Activated CD8-positive, alpha-beta memory T cell treated with anti-CD3 and anti-CD28 coated beads, Interleukin-2, amount 10 ng/mL, durations not matched to agents 7 days and 5 days (primary cell): ENCODE results near the gene SULT1A1. TPM values are rescaled to one million over a fixed set of nuclear protein-coding genes. Genes with fewer than 3 reads are reported as not detected.
"Not testable (repeated sequence)": the region's sequence is repeated elsewhere in the genome, so short reads cannot be mapped to it uniquely, and the experiment has no call there.

Experiments used
- ATAC-seq: fragments of 150-1000 bp; cut with Tn5 transposase; one replicate; pipeline ENCODE4 v1.10.0; 2021; ENCODE audit warnings: moderate library complexity
- CTCF ChIA-PET: fragments of 350-600 bp; sonication (Branson Sonifier 250); formaldehyde crosslinking; loops from one replicate; lab custom pipeline; 2021; ENCODE audit warnings: antibody characterized with exemption; lab: Charles Lee
- DNase-seq: peaks from one replicate; pipeline ENCODE4 v3.0.0-alpha.2; 2020
- H3K27ac Mint-ChIP-seq: one replicate; pipeline ENCODE4 v1.8.0; 2021; ENCODE audit warnings: mild to moderate bottlenecking, mixed read lengths
- H3K27me3 Mint-ChIP-seq: one replicate; pipeline ENCODE4 v1.8.0; 2021; ENCODE audit warnings: mixed read lengths
- H3K36me3 Mint-ChIP-seq: one replicate; pipeline ENCODE4 v1.8.0; 2021; ENCODE audit warnings: mild to moderate bottlenecking, mixed read lengths
- H3K4me1 Mint-ChIP-seq: one replicate; pipeline ENCODE4 v1.8.0; 2021; ENCODE audit warnings: mixed read lengths
- H3K4me3 Mint-ChIP-seq: one replicate; pipeline ENCODE4 v1.8.0; 2021; ENCODE audit warnings: mild to moderate bottlenecking, moderate library complexity, mixed read lengths
- H3K9me3 Mint-ChIP-seq: one replicate; pipeline ENCODE4 v1.8.0; 2022; ENCODE audit warnings: low read depth, mixed read lengths
- total RNA-seq, 2 experiments: library from RNA; stranded (reverse); gene quantifications; one replicate each; pipeline ENCODE4 v1.2.3, GENCODE V29; 2021

SULT1A1 gene
- total RNA-seq, 2 experiments from 2014 or later = 13.5 to 14.1 TPM

GRCh38 chr16:28616224-28616577 is 6.4 kb upstream of the SULT1A1 start:
- not testable (repeated sequence) for H3K36me3 Mint-ChIP-seq, H3K27me3 Mint-ChIP-seq, DNase-seq, ATAC-seq, H3K4me1 Mint-ChIP-seq, H3K27ac Mint-ChIP-seq, H3K4me3 Mint-ChIP-seq, H3K9me3 Mint-ChIP-seq
- CTCF ChIA-PET = interaction anchor here (0.9 to 1.4 kb wide), 2 partner anchors 329 to 338 kb away, joined by 3 read pairs; no protein-coding TSS in a partner anchor

GRCh38 chr16:28615486-28616223 is 5.8 kb upstream of the SULT1A1 start:
- H3K4me1 Mint-ChIP-seq, H3K9me3 Mint-ChIP-seq, H3K27ac Mint-ChIP-seq, H3K36me3 Mint-ChIP-seq, ATAC-seq, H3K4me3 Mint-ChIP-seq, H3K27me3 Mint-ChIP-seq, DNase-seq: not testable (repeated sequence)
- CTCF ChIA-PET = interaction anchor here (1.4 kb wide), 1 partner anchor 329 kb away, joined by 3 read pairs; no protein-coding TSS in a partner anchor

GRCh38 chr16:28614561-28614960 is 4.7 kb upstream of the SULT1A1 start:
- H3K36me3 Mint-ChIP-seq, H3K9me3 Mint-ChIP-seq, H3K4me1 Mint-ChIP-seq, CTCF ChIA-PET, H3K27ac Mint-ChIP-seq, ATAC-seq, H3K4me3 Mint-ChIP-seq, DNase-seq, H3K27me3 Mint-ChIP-seq: not testable (repeated sequence)

DNA sequence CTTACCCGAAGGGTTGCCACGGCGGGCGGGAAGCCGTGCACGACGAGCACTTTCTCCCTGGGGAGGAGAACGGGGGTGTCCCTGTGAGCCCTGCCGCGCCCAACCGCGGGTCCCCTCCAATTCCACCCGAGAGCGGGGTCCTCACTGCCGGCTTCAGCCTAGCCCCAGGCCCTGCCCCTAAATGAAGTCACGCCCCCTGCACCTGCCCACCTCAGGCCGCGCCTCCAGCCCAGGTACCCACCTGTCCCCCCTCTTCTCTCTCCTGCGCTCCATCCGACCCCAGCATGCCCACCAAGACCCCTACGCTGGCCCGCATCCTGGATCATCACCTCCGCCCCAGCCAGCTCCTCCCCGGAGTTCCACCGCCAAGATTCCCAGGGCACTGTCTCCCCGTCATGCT is 4.1 kb upstream of the SULT1A1 start:
- not testable (repeated sequence) for H3K27ac Mint-ChIP-seq, ATAC-seq

DNA sequence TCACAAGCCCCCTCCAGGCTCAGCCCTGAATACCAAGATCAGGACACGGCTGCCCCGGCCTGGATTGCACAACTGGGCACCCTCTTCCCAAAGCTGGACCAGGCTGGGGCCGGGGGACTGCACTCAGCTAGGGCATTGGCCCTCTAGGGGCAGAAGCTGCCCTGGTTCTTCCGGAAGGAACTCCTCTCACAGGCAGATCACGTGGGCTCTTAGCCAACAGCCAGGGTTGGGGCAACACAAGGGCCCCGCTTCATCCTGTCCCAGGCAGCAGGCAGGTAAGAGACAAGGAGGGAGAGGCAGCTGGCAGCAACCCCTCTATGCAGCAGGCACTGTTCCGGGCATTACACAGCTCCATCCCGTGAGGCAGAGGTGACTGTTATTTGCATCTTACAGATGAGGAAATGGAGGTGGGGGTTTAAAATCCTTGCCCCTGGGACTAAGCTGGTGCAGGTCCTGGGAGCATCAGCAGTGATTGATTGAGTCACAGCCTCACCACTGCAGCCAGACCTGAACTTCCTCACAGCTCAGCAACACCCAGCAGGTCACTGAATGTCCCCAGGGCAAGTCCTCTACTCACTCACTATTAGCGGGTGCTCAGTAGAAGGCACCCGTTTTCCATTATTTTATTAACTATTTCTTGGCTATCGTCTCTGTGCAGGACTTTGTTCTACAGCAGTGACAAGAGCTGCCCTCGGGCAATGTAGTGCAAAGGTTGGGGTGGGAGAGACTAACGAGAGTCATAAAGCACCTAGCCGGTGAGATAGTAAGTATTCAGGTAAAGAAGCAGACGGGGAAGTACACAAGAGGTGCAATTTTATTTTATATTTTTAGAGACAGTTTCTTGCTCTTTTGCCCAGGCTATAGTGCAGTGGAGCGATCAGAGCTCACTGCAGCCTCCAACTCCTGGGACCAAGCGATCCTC is 2.8 kb upstream of the SULT1A1 start:
- H3K36me3 Mint-ChIP-seq, H3K27me3 Mint-ChIP-seq, H3K27ac Mint-ChIP-seq, H3K9me3 Mint-ChIP-seq, H3K4me3 Mint-ChIP-seq, DNase-seq, H3K4me1 Mint-ChIP-seq, CTCF ChIA-PET: not testable (repeated sequence)
- peak; percentile 96 for ATAC-seq

More for the DNA sequence above, 4.1 kb upstream of the SULT1A1 start:
- H3K9me3 Mint-ChIP-seq, DNase-seq, H3K4me1 Mint-ChIP-seq, H3K36me3 Mint-ChIP-seq, H3K4me3 Mint-ChIP-seq, H3K27me3 Mint-ChIP-seq, CTCF ChIA-PET: not testable (repeated sequence)

DNA sequence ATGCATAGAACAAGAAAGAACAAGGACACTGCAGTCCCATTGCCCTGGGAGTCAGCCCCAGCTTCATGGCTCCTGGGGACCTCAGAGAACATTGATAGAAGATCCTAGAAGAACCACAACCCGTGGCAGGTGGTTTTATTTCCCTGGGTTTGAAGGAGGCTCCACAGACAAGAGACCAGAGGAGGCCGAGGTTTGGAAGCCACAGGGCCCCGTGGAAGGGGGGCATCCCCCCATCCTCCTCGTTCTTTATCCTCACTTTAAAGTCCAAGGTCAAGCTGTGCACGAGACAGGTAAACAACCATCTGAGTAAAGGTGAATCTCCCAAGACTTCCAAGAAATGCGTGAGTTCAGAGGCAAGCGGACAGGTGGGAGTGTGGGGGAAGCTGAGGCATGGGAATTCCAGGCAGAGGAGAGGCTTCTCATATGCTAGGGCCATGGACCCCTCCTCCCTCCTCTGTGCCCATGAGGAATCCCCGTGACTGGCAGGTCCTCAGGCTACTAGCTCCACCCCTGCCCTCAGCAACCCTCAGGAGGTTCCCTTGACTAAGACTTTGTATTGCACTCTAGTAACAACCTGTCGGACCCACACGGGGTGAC is 849 bp upstream of the SULT1A1 start:
- CTCF ChIA-PET = no interaction called here
- Mint-ChIP-seq H3K27me3 (no peaks in the 10 kb centered on the region), H3K27ac (no peak overlapping the region), H3K36me3 (no peaks in the 10 kb centered on the region), H3K4me3 (no peak overlapping the region), H3K9me3 (no peaks in the 10 kb centered on the region), H3K4me1 (peaks cover 9% of the 10 kb centered on the region)
- ATAC-seq (no peak), DNase-seq (no peak)

- H3K9me3 Mint-ChIP-seq, H3K36me3 Mint-ChIP-seq, H3K27me3 Mint-ChIP-seq, H3K27ac Mint-ChIP-seq, DNase-seq, H3K4me3 Mint-ChIP-seq, H3K4me1 Mint-ChIP-seq, ATAC-seq: not testable (repeated sequence)
- CTCF ChIA-PET = interaction anchor here (0.5 to 0.9 kb wide), 2 partner anchors 13 to 47 kb away, joined by 3 read pairs; partner anchors contain the start of gene SULT1A2
Observed at GRCh38 chr16:28608867-28609596, 812 bp downstream of the SULT1A1 start.

- H3K4me3 Mint-ChIP-seq, H3K36me3 Mint-ChIP-seq, DNase-seq, H3K9me3 Mint-ChIP-seq, H3K4me1 Mint-ChIP-seq, H3K27ac Mint-ChIP-seq, ATAC-seq, H3K27me3 Mint-ChIP-seq, CTCF ChIA-PET: not testable (repeated sequence)
Observed at GRCh38 chr16:28608496-28608808, 1.4 kb downstream of the SULT1A1 start.

DNA sequence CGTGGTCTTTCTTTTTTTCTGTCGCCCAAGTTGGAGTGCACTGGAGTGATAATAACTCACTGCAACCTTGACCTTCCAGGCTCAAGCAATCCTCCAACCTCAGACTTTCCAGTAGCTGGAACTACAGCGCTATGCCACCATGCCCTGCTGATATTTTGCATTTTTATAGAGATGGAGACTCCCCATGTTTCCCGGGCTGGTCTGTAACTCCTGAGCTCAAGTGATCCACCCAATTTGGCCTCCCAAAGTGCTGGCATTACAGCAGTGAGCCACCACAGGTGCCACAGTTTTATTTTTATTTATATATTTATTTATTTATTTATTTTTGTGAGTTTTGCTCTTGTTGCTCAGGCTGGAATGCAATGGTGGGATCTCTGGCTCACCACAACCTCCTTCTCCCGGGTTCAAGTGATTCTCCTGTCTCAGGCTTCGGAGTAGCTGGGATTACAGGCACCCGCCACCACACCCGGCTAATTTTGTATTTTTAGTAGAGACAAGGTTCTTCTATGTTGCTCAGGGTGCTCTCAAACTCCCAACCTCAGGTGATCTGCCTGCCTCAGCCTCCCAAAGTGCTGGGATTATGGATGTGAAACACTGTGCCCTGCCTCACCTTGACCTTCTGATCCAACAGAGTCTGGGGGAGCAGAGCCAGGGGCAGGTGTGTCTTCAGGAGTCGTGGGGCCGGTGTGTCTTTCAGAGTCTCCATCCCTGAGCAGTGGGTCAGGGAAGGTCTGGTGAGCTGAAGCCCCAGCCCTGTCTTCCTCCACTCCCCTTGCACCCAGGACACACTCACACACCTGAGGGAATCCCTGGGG is 2.0 kb downstream of the SULT1A1 start:
- ATAC-seq, H3K4me1 Mint-ChIP-seq, H3K27ac Mint-ChIP-seq, H3K9me3 Mint-ChIP-seq, DNase-seq, CTCF ChIA-PET, H3K36me3 Mint-ChIP-seq, H3K4me3 Mint-ChIP-seq, H3K27me3 Mint-ChIP-seq: not testable (repeated sequence)

- Mint-ChIP-seq H3K27ac (no peak overlapping the region), H3K9me3 (no peaks in the 10 kb centered on the region), H3K4me3 (no peak overlapping the region), H3K27me3 (no peaks in the 10 kb centered on the region), H3K36me3 (no peaks in the 10 kb centered on the region), H3K4me1 (peaks cover 9% of the 10 kb centered on the region)
- ATAC-seq = no peak
- no peak for DNase-seq
- CTCF ChIA-PET = no interaction called here
Observed at GRCh38 chr16:28607116-28607623, 2.7 kb downstream of the SULT1A1 start.

DNA sequence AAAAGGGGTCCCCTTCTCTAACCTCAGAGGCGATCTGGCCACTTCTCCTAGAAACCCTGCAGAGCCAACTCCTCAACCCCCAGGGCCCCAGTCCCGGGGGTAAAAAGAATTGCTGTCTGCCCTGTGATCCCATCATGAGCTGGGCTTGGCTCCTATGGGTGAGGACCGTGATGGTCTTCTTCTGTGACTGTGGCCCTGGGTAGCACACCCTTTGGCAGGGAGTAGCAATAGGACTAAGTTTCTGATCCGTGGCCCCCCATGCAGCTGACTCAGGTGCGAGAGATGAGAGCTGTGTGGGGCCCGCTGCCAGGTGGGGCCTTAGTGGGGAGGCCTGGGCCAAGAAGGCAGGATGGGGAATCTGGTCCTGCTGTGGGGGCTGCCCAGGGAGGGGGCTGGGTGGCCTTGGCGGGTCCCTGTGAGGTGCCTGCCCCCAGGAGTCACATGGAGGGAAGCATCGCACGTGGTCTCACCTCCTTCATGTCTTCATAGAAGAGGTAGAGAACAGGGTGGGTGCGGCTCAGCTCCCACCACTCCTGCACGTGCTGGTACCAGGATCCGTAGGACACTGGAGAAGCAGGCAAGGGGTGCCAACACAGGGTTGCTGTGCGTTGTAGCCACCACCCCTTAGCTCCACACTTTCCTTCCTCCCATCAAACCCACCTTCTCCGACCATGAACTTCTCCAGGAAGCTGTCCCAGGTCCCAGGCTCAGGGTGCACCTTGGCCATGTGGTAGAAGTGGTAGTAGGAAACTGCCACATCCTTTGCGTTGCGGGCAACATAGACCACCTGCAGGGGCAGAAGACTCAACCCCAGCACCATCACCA is 3.3 kb downstream of the SULT1A1 start:
- no peaks in the 10 kb centered on the region for H3K9me3 Mint-ChIP-seq
- CTCF ChIA-PET = no interaction called here
- H3K27ac Mint-ChIP-seq = no peak overlapping the region
- no peaks in the 10 kb centered on the region for H3K36me3 Mint-ChIP-seq
- peaks cover 9% of the 10 kb centered on the region for H3K4me1 Mint-ChIP-seq
- ATAC-seq (no peak), DNase-seq (no peak)
- H3K27me3 Mint-ChIP-seq = no peaks in the 10 kb centered on the region
- no peak overlapping the region for H3K4me3 Mint-ChIP-seq

GRCh38 chr16:28604186-28604565 is 5.7 kb downstream of the SULT1A1 start:
- DNase-seq (no peak), ATAC-seq (no peak)
- no peaks in the 10 kb centered on the region for H3K4me1 Mint-ChIP-seq
- CTCF ChIA-PET = no interaction called here
- H3K9me3 Mint-ChIP-seq = no peaks in the 10 kb centered on the region
- no peak overlapping the region for H3K4me3 Mint-ChIP-seq
- H3K36me3 Mint-ChIP-seq = no peaks in the 10 kb centered on the region
- H3K27me3 Mint-ChIP-seq = no peaks in the 10 kb centered on the region
- H3K27ac Mint-ChIP-seq = no peak overlapping the region
